Endothelial cell of umbilical vein (primary cell): ENCODE results near the gene ARHGEF17. TPM values are rescaled to one million over a fixed set of nuclear protein-coding genes. Genes with fewer than 3 reads are reported as not detected.

Source experiments
- BruUV-seq: library from RNA; stranded (reverse); fragments of 400-500 nt; replicated peaks from 2 replicates; lab custom pipeline; 2021; lab: Mats Ljungman, UMichigan
- CTCF ChIA-PET: fragments of 300-600, 350-600 bp; sonication (Branson Sonifier 250); formaldehyde crosslinking; loops from one replicate; lab custom pipeline; 2021; ENCODE audit warnings: antibody characterized with exemption, inconsistent platforms; lab: Charles Lee
- POLR2A ChIA-PET: fragments of 300-600, 350-600 bp; sonication (Branson Sonifier 250); formaldehyde crosslinking; loops from one replicate; lab custom pipeline; 2021; ENCODE audit warnings: antibody characterized with exemption, inconsistent platforms; lab: Charles Lee
- DNase-seq: peaks from one replicate; pipeline ENCODE4 v3.0.0-alpha.2; 2011; ENCODE audit warnings: low read depth, low spot score
- FAIRE-seq: peaks from 2 replicates; lab custom pipeline; 2011; peaks lifted over from hg19 to GRCh38; lab: Jason Lieb, UNC
- H2AFZ ChIP-seq: 2 replicates; pipeline ENCODE4 v1.6.0; 2012; ENCODE audit warnings: low read depth, low read length, control low read depth, inconsistent platforms
- H3K27ac ChIP-seq: 2 replicates; pipeline ENCODE4 v1.5.1; 2011; ENCODE audit warnings: low read depth, mild to moderate bottlenecking, control low read depth, low read length, moderate library complexity; ENCODE audit not compliant: insufficient read depth
- H3K27me3 ChIP-seq, 2 experiments: 2 replicates each; pipeline versions ENCODE4 v1.6.0 to v1.6.1; 2011; ENCODE audit warnings: low read length in 2 of 2, mixed read lengths in 1 of 2; ENCODE audit not compliant: control insufficient read depth in 2 of 2, insufficient read depth in 2 of 2
- H3K36me3 ChIP-seq, 2 experiments: 2 replicates in 1 of 2; 3 replicates in 1 of 2; pipeline ENCODE4 v1.5.1; 2011; ENCODE audit warnings: low read length in 2 of 2, mild to moderate bottlenecking in 1 of 2, moderate library complexity in 1 of 2; ENCODE audit not compliant: control insufficient read depth in 2 of 2, insufficient read depth in 2 of 2; ENCODE audit errors: extremely low read depth in 1 of 2
- H3K4me1 ChIP-seq: 3 replicates; pipeline ENCODE4 v1.5.1; 2011; ENCODE audit warnings: mild to moderate bottlenecking, low read length; ENCODE audit not compliant: control insufficient read depth, insufficient read depth; ENCODE audit errors: extremely low read depth
- H3K4me2 ChIP-seq: 2 replicates; pipeline ENCODE4 v1.6.1; 2011; ENCODE audit warnings: low read length, control low read depth, mixed read lengths; ENCODE audit not compliant: insufficient read depth
- H3K4me3 ChIP-seq, 3 experiments: fragments of 200-600 bp in 1 of 3; sonication (generic), shearing (Covaris generic) in 1 of 3; replicated peaks in 1 of 3; 2 replicates each; pipeline ENCODE4 v1.5.1; 2011 to 2016; ENCODE audit warnings: control low read depth in 3 of 3, low read length in 3 of 3, mild to moderate bottlenecking in 2 of 3, inconsistent platforms in 1 of 3, low read depth in 1 of 3, moderate library complexity in 1 of 3; ENCODE audit not compliant: insufficient read depth in 1 of 3
- H3K79me2 ChIP-seq: 2 replicates; pipeline ENCODE4 v1.6.0; 2012; ENCODE audit warnings: low read length, inconsistent platforms; ENCODE audit not compliant: control insufficient read depth, insufficient read depth
- H3K9ac ChIP-seq: replicated peaks from 2 replicates; pipeline ENCODE3; 2011; ENCODE audit warnings: low read length, control low read depth; ENCODE audit not compliant: insufficient read depth; ENCODE audit errors: extremely low read depth
- H3K9me1 ChIP-seq: replicated peaks from 3 replicates; pipeline ENCODE4 v1.6.0; 2011; ENCODE audit warnings: mild to moderate bottlenecking, low read length; ENCODE audit not compliant: control insufficient read depth, insufficient read depth; ENCODE audit errors: extremely low read depth
- H3K9me3 ChIP-seq: replicated peaks from 2 replicates; pipeline ENCODE4 v1.5.1; 2012; ENCODE audit warnings: low read length, inconsistent platforms; ENCODE audit not compliant: control insufficient read depth, insufficient read depth
- H4K20me1 ChIP-seq: replicated peaks from 2 replicates; pipeline ENCODE3; 2011; ENCODE audit warnings: mild to moderate bottlenecking, low read length; ENCODE audit not compliant: control insufficient read depth, insufficient read depth; ENCODE audit errors: extremely low read depth
- EZH2 ChIP-seq: IDR thresholded peaks from 2 replicates; pipeline ENCODE4 v1.6.1; 2012; ENCODE audit warnings: borderline replicate concordance, low read depth, mild to moderate bottlenecking, moderate library complexity, low read length, inconsistent platforms; ENCODE audit not compliant: severe bottlenecking
- GATA2 ChIP-seq: IDR thresholded peaks from 2 replicates; pipeline ENCODE4 v1.7.0; 2011; ENCODE audit warnings: low read depth, mild to moderate bottlenecking, moderate library complexity, mixed read lengths, low read length; ENCODE audit not compliant: insufficient read length, insufficient read depth
- POLR2A ChIP-seq: IDR thresholded peaks from 2 replicates; pipeline ENCODE4 v1.6.1; 2012; ENCODE audit warnings: low read depth, mild to moderate bottlenecking, control low read depth, low read length
- POLR2AphosphoS5 ChIP-seq: IDR thresholded peaks from 2 replicates; pipeline ENCODE4 v1.6.1; 2012; ENCODE audit warnings: low read depth, mild to moderate bottlenecking, control low read depth, low read length, moderate library complexity; ENCODE audit not compliant: insufficient read depth
- dilution Hi-C: fragments of 300-500 bp; cut with MboI; formaldehyde crosslinking; loops from one replicate; pipeline ENCODE4 v1.15.0; 2019; ENCODE audit warnings: low sequenced_read_pairs; ENCODE audit not compliant: extremely low pct_ligation_motif_present
- intact Hi-C: fragments of 100-400 bp; cut with micrococcal nuclease; formaldehyde crosslinking; loops from one replicate; pipeline ENCODE4 v1.10.0; 2022
- polyA plus RNA-seq, 4 experiments: library from polyadenylated mRNA; depleted of rRNA in 3 of 4; stranded (reverse) in 3 of 4; unstranded in 1 of 4; fragments of >200 nt; gene quantifications; 2 replicates each; pipeline versions ENCODE4 v1.2.1 to v1.2.3, GENCODE V29; 2011 to 2012; ENCODE audit warnings: missing spikeins in 1 of 4
- total RNA-seq: library from RNA; stranded (reverse); gene quantifications from 2 replicates; pipeline ENCODE4 v1.2.3, GENCODE V29; 2021
- TF ChIP-seq, protein P1 (sequence below), 2 donors: IDR thresholded peaks; 1 replicate in 1 of 2; 2 replicates in 1 of 2; pipeline ENCODE4 v1.5.1; 2011; ENCODE audit warnings: low read length in 2 of 2, mild to moderate bottlenecking in 2 of 2, moderate library complexity in 2 of 2, control low read depth in 1 of 2, inconsistent platforms in 1 of 2, low read depth in 1 of 2; ENCODE audit not compliant: insufficient read depth in 1 of 2; ENCODE audit errors: extremely low read depth in 1 of 2
- TF ChIP-seq, protein P2 (sequence below): IDR thresholded peaks from 2 replicates; pipeline ENCODE4 v1.6.1; 2011; ENCODE audit not compliant: insufficient read depth, insufficient read length

Gene ARHGEF17
- total and polyA plus RNA-seq, 2 donors (not counting 3 experiments of a cell fraction or from before 2014, with no cell fraction given) = 74.9 to 89.9 TPM

DNA sequence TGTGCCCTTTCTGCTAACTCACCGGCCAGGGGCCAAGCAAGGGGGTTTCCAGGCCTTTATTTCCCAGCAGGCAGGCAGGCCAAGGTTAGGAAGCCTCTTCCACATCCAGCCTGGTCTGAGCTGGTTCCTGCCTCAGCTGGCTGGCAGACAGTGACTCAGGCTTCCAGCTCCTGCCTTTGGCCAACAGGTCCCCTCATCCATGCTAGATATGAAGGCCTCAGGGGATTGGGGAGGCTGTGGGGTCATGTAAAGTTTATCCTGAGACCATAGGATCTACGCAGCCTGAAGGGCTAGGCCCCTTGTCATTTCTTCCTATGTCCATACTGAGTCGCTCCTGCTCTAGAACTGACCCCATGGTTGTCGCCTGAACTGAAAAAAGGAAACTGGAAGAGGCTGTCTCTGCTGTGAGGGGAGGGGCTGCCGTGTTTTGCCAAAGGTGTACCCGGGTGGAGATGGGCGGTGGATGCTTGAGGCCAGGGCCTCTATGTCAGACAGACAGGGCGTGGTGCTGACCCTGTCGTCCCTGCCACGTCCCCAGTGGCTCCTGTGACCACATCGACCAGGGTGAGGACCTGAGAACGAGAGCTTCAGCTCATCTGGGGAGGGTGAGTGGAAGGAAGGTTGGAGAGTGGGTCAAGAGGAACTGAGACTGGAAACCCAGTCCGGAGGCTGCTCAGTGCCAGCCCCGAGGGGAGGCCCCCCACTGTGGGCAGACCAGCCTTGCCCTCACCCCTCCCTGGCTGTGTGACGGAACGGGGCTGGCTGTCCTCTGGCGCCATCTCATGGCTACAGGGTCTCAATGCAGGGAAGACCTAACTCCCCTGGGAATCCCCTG lies 19.0 kb upstream of the ARHGEF17 start:
- peaks cover 17% of the 10 kb centered on the region for H3K4me1 ChIP-seq
- dilution Hi-C loops = no loop called here
- H3K4me3 ChIP-seq = no peak overlapping the region
- BruUV-seq = TSS peak; percentile 82
- peak overlapping the region; percentile 0 for H3K4me2 ChIP-seq
- no peaks in the 10 kb centered on the region for H3K27me3 ChIP-seq
- DNase-seq = peak; percentile 86
- H3K79me2 ChIP-seq = no peaks in the 10 kb centered on the region
- H3K27ac ChIP-seq = peak overlapping the region; percentile 71
- H3K9ac ChIP-seq = peak overlapping the region; percentile 62
- TF ChIP-seq, protein P1, sequence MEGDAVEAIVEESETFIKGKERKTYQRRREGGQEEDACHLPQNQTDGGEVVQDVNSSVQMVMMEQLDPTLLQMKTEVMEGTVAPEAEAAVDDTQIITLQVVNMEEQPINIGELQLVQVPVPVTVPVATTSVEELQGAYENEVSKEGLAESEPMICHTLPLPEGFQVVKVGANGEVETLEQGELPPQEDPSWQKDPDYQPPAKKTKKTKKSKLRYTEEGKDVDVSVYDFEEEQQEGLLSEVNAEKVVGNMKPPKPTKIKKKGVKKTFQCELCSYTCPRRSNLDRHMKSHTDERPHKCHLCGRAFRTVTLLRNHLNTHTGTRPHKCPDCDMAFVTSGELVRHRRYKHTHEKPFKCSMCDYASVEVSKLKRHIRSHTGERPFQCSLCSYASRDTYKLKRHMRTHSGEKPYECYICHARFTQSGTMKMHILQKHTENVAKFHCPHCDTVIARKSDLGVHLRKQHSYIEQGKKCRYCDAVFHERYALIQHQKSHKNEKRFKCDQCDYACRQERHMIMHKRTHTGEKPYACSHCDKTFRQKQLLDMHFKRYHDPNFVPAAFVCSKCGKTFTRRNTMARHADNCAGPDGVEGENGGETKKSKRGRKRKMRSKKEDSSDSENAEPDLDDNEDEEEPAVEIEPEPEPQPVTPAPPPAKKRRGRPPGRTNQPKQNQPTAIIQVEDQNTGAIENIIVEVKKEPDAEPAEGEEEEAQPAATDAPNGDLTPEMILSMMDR (IDR thresholded peaks at IDR 0.05; ENCODE audit: extremely low read depth in 1 of 2, insufficient read depth in 1 of 2, low read depth in 1 of 2, low read length in 2 of 2) = peak; percentile 95
- TF ChIP-seq POLR2A = no peak
- no peaks in the 10 kb centered on the region for H3K9me1 ChIP-seq
- no peaks in the 10 kb centered on the region for H4K20me1 ChIP-seq
- FAIRE-seq = peak; percentile 100
- intact Hi-C loops = loop anchor here (1.0 to 2.0 kb wide), 6 partner anchors 47 to 605 kb away; partner anchors contain the start of gene P2RY2
- H2AFZ ChIP-seq = peak overlapping the region; percentile 46
- no peaks in the 10 kb centered on the region for H3K9me3 ChIP-seq
- H3K36me3 ChIP-seq = no peaks in the 10 kb centered on the region
- ChIA-PET POLR2A (interaction anchor here (0.9 to 1.1 kb wide), 2 partner anchors 103 to 111 kb away, joined by 3 to 4 read pairs; no protein-coding TSS in a partner anchor), CTCF (interaction anchor here (0.5 to 7.5 kb wide), 50 partner anchors 9 to 818 kb away, joined by 3 to 110 read pairs (median 5); partner anchors contain the start of genes FCHSD2, P2RY2, P2RY6 and STARD10)

DNA sequence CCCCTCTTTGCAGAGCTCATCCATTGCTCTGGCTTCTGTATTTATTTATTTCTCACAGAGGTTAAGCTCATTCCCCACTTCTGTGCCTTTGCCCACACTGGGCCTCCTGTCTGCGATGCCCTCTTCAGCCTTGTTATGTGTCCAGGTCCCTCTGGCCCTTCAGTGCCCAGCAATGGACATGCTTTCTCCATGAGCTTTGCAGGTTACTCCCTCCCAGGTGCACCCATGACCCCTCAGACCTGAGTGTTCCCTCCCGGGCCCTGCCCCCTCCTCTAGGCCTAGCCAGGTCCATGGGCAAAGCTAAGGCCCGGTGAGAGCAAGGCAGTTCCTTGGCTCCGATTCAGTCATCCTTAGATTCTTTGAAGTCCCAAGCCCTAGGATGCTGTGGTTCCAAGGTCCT lies 17.5 kb upstream of the ARHGEF17 start:
- dilution Hi-C loops = no loop called here
- intact Hi-C loops = no loop called here
- BruUV-seq = no TSS peak
- no peaks in the 10 kb centered on the region for H4K20me1 ChIP-seq
- H3K79me2 ChIP-seq = no peaks in the 10 kb centered on the region
- POLR2A ChIA-PET = no interaction called here
- TF ChIP-seq, protein P2, sequence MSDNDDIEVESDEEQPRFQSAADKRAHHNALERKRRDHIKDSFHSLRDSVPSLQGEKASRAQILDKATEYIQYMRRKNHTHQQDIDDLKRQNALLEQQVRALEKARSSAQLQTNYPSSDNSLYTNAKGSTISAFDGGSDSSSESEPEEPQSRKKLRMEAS = no peak
- TF ChIP-seq EZH2 (no peak), GATA2 (no peak), POLR2AphosphoS5 (no peak)
- TF ChIP-seq, protein P1 (IDR thresholded peaks at IDR 0.05; ENCODE audit: extremely low read depth in 1 of 2, insufficient read depth in 1 of 2, low read depth in 1 of 2, low read length in 2 of 2) = no peak
- H3K4me1 ChIP-seq = peaks cover 19% of the 10 kb centered on the region
- no peak overlapping the region for H3K27ac ChIP-seq
- H3K9me1 ChIP-seq = no peaks in the 10 kb centered on the region
- no peak overlapping the region for H2AFZ ChIP-seq
- no peak overlapping the region for H3K9ac ChIP-seq
- H3K4me2 ChIP-seq = no peak overlapping the region
- no peak overlapping the region for H3K4me3 ChIP-seq
- H3K36me3 ChIP-seq = no peaks in the 10 kb centered on the region
- DNase-seq (no peak), FAIRE-seq (no peak)
- no peaks in the 10 kb centered on the region for H3K9me3 ChIP-seq
- no peaks in the 10 kb centered on the region for H3K27me3 ChIP-seq
- CTCF ChIA-PET = interaction anchor here (0.9 to 7.5 kb wide), 15 partner anchors 11 to 819 kb away, joined by 3 to 110 read pairs (median 7); partner anchors contain the start of gene P2RY2
